ENCODE measurements around the gene KLRC1. TPM values are rescaled to one million over a fixed set of nuclear protein-coding genes. Genes with fewer than 3 reads are reported as not detected.
"Not testable (repeated sequence)": the region's sequence is repeated elsewhere in the genome, so short reads cannot be mapped to it uniquely, and the experiment has no call there.

Gene KLRC1
- total and polyA plus RNA-seq, 12 donors, result 0.13 to 0.90 (median 0.22) TPM; not detected in 9

GRCh38 chr12:10420334-10420733 is 32.8 kb downstream of the KLRC1 start, which contains the start of gene KLRC3:
Gene KLRC3, minus strand, starts transcription at chr12:10420595. Its CDS starts 45 bp downstream, at chr12:10420550.
- ATAC-seq; H3K27me3 ChIP-seq; H3K4me3 ChIP-seq; H3K36me3 ChIP-seq; H3K9me3 ChIP-seq; DNase-seq; H3K27ac ChIP-seq; intact Hi-C loops (cut with DNase I); H3K4me1 ChIP-seq: not testable (repeated sequence)
- WGBS, 2 donors, result 63 to 66% methylated on average over 1 of the region's 1 CpG

GRCh38 chr12:10409392-10409791 is 43.8 kb downstream of the KLRC1 start, which contains the start of gene KLRC4:
Gene KLRC4, minus strand, starts transcription at chr12:10409757. Its CDS starts 182 bp downstream, at chr12:10409575.
- no peaks in the 10 kb centered on the region for H3K36me3 ChIP-seq
- peaks cover 0 to 14% (median 0%) of the 10 kb centered on the region in 7 donors for H3K27me3 ChIP-seq
- DNase-seq (no peak), ATAC-seq (no peak)
- peaks cover 0 to 9% (median 0%) of the 10 kb centered on the region in 9 donors for H3K4me1 ChIP-seq
- 0 to 56% methylated on average over 1 of the region's 1 CpG for WGBS, 2 donors
- no peak for TF ChIP-seq CTCF (IDR thresholded peaks at IDR 0.05)
- H3K4me3 ChIP-seq, result no peak within 1 kb of the TSS
- H3K27ac ChIP-seq, result peak within 1 kb of the TSS in 1 of 10 donors; percentile 14
- H3K9me3 ChIP-seq, result peaks cover 0 to 10% (median 5%) of the 10 kb centered on the region in 11 donors
- intact Hi-C loops (cut with DNase I), result loop anchor here in 1 of 10 donors (5.0 kb wide), 1 partner anchor 77 kb away; no protein-coding TSS in a partner anchor

- peaks cover 0 to 9% (median 0%) of the 10 kb centered on the region in 9 donors for H3K4me1 ChIP-seq
- WGBS, 2 donors, result 25 to 55% methylated on average over 3 of the region's 3 CpGs
- intact Hi-C loops (cut with DNase I), result loop anchor here in 1 of 10 donors (5.0 kb wide), 1 partner anchor 77 kb away; no protein-coding TSS in a partner anchor
- peaks cover 0 to 10% (median 6%) of the 10 kb centered on the region in 11 donors for H3K9me3 ChIP-seq
- no peak for TF ChIP-seq CTCF (IDR thresholded peaks at IDR 0.05)
- no peaks in the 10 kb centered on the region for H3K36me3 ChIP-seq
- ATAC-seq (no peak), DNase-seq (no peak)
- peaks cover 0 to 14% (median 0%) of the 10 kb centered on the region in 7 donors for H3K27me3 ChIP-seq
- H3K27ac ChIP-seq, result peak overlapping the region in 1 of 10 donors; percentile 14
- no peak overlapping the region for H3K4me3 ChIP-seq
These were observed 44.3 kb downstream of the KLRC1 start for GRCh38 chr12:10408842-10409241.

GRCh38 chr12:10406725-10407124 is 46.5 kb downstream of the KLRC1 start:
- DNase-seq (peak in 1 of 2 donors; percentile 9), ATAC-seq (peak in 4 of 8 donors; percentile 37 to 59 (median 48))
- Histone ChIP-seq H3K27me3 (peaks cover 0 to 11% (median 0%) of the 10 kb centered on the region in 7 donors), H3K36me3 (no peaks in the 10 kb centered on the region), H3K27ac (peak overlapping the region in 1 of 10 donors; percentile 19), H3K4me1 (peaks cover 0 to 9% (median 0%) of the 10 kb centered on the region in 9 donors), H3K4me3 (peak overlapping the region in 1 of 10 donors; percentile 10), H3K9me3 (peaks cover 0 to 10% (median 6%) of the 10 kb centered on the region in 11 donors)
- TF ChIP-seq CTCF (IDR thresholded peaks at IDR 0.05), result no peak
- 67 to 68% methylated on average over 4 of the region's 4 CpGs for WGBS, 2 donors
- intact Hi-C loops (cut with DNase I), result loop anchor here in 1 of 10 donors (5.0 kb wide), 1 partner anchor 74 kb away; no protein-coding TSS in a partner anchor

GRCh38 chr12:10405294-10405693 is 47.9 kb downstream of the KLRC1 start:
- Histone ChIP-seq H3K4me3 (no peak overlapping the region), H3K9me3 (peaks cover 0 to 10% (median 6%) of the 10 kb centered on the region in 11 donors), H3K36me3 (no peaks in the 10 kb centered on the region), H3K27ac (no peak overlapping the region), H3K27me3 (no peaks in the 10 kb centered on the region), H3K4me1 (peaks cover 0 to 9% (median 0%) of the 10 kb centered on the region in 9 donors)
- ATAC-seq (no peak), DNase-seq (no peak)
- 92% methylated on average over 5 of the region's 5 CpGs for WGBS, 2 donors
- intact Hi-C loops (cut with DNase I), result loop anchor here in 1 of 10 donors (5.0 kb wide), 1 partner anchor 73 kb away; no protein-coding TSS in a partner anchor
- no peak for TF ChIP-seq CTCF (IDR thresholded peaks at IDR 0.05)

Data from heart right ventricle (tissue), 16 donors.